OCI-M2 (cell line): ENCODE results near the gene ANKRD18B.
"Not testable (repeated sequence)": the region's sequence is repeated elsewhere in the genome, so short reads cannot be mapped to it uniquely, and the experiment has no call there.

ENCODE experiments used
- DNase-seq: peaks from one replicate; lab custom pipeline; 2025; ENCODE audit not compliant: unreplicated experiment; lab: John Stamatoyannopoulos, UW

The ANKRD18B gene

DNA sequence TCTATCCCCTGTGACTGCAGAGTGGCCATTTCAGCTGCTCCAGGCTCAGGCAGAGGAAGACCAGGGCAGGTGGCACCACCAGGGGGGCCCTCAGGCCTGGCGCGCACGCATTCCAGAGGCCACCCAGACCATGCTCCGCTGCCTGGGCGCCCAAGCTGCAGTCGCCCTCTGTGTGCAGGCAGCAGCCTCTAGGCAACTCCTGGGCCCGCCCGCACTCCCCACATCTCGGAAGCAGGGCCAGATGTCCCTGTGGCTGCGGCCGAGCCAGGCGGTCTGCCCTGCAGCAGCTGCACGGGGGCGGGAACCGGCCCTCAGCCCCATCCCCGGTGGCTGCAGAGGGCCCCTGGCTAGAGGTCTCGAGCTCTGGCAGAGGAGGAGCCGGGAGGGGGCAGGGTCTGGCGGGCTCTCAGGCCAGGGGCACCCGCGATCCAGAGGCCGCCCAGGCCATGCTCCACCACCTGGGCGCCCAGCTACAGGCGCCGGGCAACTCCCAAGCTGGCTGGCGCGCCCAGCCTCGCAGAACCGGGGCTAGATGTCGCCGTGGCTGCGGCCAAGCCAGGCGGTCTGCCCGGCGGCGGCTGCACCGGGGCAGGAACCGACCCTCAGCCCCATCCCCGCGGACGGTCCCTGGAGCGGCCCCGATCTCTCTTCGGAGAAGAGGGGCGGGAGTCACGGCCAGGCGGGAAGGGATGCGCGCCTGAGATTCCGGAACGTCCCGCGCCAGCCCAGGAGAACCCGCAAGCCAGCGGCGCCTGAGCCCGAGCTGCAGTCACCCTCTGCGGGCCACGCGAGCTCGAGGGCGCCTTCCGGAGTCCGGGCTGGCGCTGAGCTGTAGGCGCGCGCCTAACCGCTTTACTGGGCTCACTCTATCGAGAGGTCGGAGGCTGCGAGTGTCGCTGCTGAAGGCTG is at the start of gene ANKRD18B:
ANKRD18B (plus strand) TSS at position 855 of the 909 bp plus-strand sequence. CDS start 239 bp downstream, outside the sequence.
- DNase-seq = not testable (repeated sequence)

DNA sequence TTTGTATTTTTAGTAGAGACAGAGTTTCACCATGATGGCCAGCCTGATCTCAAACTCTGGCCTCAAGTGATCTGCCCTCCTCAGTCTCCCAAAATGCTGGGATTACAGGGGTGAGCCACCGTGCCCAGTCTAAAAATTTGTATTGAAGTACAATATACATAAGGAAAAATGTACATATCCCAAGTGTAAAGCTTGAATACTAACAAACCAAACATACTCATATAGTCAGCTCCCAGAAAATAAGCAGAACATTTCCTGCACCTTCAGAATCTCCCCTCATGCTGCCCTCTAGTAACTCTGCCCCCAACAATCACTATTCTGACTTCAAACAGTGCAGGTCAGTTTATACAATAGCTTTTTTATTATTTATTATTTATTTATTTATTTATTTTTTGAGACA is 48.7 kb upstream of the ANKRD18B start:
- no peak for DNase-seq

DNA sequence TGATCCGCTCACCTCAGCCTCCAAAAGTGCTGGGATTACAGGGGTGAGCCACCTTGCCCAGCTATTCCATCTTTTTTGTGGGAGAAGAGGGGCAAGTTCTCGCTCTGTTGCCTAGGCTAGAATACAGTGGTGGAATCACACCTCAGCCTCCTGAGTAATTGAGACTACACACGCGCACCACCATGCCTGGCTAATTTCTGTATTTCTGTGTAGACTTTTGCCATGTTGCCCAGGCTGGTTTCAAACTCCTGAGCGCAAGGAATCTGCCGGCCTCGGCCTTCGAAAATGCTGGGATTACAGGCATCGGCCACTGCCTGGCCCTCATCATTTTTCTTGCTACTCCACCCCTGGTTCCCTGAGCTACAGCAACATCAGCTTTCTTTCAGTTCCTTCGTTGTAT is 47.5 kb upstream of the ANKRD18B start:
- DNase-seq = no peak

DNA sequence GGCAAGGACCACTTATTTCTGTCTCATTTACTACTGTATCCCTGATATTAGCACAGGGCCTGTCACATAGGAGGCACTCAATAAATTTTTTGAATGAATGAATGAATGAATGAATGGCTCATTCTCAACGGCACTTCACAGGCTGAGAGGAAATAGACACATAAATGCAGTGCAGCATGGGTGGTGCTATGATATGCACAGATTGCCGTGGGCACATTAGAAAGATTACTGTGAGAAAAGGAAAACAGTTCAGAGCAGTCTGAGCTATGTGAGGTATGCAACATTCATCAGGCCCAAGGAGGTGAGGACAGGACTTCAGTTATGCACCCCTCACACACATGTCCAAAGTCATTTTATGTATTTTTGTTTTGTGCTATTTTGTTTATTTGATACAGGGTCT is 43.9 kb upstream of the ANKRD18B start:
- no peak for DNase-seq

DNA sequence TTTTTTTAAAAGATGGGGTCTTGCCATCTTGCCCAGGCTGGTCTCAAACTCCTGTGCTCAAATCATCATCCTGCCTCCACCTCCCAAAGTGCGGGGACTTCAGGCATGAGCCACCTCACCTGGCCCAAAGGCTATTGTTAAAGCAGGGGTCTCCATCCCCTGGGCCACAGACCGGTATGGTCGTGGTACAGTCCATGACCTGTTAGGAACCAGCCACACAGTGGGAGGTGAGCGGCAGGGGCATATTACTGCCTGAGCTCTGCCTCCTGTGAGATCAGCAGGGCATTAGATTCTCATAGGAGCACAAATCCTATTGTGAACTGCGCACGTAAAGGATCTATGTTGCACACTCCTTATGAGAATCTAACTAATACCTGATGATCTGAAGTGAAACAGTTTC is 43.1 kb upstream of the ANKRD18B start:
- DNase-seq = no peak

DNA sequence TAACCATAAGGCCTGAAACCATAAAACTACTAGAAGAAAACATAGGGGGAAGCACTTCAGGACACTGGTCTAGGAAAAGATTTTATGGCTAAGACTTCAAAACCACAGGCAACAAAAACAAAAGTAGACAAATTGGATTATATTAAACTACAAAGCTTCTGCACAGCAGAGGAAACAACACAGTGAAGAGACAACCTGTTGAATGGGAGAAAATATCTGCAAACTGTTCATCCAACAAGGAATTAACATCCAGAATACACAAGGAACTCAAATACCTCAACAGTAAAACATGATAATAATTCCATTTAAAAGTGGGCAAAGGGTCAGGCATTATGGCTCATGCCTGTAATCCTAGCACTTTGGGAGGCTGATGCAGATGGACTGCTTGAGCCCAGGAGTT is 38.7 kb upstream of the ANKRD18B start:
- DNase-seq = not testable (repeated sequence)

DNA sequence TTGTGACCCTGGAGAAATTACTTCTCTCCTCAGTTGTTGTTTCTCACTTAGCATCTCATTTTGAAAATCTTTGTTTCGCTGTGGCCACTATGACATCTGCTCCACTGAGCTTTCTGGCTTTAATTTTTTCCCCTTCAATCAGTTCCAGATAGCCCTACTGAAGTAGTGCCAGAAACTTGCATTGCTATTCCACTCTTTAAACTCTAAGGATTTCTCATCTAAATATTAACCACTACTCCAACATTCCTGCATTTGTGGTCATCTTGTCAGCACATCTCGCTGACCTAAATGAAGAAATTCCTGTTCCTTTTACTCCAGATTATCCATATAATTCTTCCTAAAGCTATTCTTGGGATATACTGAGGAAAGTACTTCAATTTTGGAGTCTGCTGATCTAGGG is 35.0 kb upstream of the ANKRD18B start:
- no peak for DNase-seq

DNA sequence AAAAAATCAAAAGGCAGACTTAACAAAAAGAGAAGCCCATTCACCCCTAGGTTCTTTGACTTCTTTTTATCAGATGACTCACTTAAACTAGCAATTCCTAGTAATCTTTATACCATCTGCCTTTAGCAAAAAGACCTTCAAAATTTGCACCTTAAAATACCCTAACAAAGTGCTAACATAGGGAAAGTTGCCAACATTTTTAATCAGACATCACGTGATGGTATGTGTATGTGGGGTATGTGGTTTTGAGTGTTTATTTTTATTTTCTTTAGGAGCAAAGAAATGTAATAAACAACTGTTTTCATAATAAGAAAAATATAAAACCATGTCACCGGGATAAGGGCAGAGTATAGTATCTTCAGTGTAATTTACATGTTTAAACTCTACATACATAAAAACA is 30.2 kb upstream of the ANKRD18B start:
- DNase-seq = not testable (repeated sequence)

DNA sequence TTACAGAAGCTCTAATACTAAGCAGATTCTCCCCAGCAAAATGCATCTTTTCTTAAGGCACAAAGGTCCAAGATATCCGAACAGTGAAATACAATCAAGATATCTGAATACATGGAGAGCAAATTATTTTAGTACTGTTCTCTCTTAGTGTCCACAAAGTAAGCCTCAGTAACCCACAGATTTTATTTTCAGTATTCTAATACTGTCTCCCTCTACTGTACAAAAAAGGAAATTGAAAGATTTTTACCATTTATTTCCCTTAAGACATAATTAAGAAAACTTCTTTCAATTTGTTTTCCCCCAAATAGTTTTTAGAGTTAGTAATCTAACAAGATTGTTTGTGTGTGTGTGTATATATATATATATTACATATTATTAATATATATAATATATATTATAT is 25.7 kb upstream of the ANKRD18B start:
- no peak for DNase-seq

DNA sequence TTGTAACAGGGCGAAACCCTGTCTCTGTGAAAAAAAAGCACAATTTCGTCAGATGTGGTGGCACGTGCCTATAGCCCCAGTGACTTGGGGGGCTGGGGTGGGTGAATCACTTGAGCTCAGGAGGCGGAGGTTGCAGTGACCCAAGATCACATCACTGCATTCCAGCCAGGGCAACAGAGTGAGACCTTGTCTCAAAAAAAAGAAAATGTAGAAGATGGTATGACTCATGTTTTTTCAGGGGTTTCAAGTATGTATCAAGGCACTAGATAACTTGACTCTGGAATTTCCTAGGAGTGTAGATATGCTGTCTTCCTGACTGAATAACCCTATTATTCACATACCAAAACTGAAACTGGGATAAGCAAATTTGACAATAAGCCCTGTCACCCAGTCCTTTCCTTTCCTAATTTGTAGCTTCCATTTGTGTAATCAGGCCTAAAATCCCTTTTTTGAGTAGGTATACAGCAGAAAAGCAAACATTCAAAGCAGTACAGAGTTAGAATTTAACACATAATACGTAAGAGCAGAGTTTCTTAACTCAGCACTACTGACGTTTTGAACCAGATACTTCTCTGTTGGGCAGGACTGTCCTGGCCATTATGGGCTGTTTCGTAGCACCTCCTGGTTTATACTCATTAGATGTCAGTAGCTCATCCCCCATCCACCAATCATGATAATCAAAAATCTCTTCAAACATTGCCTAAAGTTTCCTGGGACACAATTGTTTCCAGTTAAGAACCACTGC is 17.3 kb upstream of the ANKRD18B start:
- no peak for DNase-seq

DNA sequence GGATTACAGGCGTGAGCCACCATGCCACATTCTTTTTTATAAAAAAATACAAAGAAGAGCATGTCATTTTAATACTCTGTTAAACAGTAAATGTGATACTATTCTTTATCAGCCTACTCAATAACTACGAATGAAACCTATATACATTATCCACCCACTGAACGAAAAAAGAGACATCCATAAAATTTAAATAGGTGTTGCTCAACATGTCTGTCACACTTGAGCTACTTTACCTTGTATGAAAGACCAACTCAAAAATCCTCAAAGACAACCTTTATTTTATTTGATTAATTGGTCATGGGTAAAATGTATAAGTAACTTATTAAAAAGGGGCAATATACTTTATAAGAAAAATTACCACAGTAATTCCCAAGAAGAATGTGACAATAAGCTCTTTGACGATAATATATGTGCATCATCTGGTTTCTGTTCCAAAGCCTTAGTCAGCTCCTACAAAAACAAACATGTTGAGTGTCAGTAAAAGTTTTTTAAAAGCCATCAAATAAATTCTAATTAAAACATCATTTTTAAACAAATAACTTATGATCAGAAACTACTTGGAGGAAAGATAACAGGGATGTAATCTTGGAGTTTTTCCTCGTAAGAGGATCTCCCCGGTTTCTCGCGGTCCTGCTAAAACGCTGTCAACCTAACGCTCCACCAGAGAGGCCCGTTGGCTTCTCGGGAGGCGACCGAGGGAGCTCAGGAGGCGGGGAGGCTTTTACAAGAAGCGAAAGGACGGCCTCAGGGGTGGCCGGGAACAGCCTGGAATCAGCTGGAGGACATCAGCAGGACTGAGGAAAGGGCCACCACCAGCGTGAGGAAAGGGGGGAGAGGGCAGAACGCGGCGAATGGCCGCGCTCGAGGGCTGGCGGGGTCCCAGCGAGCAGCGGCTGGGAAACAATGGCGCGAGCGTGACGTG is 13.5 kb upstream of the ANKRD18B start:
- DNase-seq = no peak

DNA sequence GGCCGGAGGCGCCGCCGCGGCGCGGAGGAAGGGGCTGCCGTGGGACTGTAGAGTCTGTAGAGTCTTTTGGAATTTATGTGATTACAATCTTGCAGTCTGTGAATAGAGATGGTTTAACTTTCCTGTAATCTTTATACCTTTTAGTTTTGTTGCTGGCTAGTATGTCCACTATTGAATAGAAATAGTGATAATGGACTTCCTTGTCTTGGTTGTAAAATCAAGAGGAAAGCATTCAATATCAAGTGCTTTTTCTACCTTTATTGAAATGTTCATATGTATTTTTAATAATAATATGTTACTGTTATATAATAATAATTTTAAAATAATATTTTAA is 12.9 kb upstream of the ANKRD18B start:
- not testable (repeated sequence) for DNase-seq

DNA sequence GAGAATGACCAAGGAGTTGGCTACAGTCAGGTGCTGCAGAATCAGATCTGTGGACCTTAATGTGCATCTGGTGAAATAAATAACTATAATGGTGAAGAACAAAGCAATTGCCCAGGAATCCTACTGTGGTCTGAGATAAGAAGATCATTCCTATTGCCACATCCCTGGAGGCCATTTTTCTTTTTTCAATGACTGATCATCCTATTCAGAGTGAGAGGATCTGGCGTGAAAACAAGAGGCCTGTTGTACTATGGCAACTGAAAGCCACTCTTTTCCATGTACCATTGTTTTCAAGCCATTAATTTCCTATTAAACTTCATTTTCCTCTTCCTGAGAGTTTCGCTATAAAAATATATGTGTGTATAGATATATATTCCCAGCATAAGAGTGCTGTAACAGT is 11.5 kb upstream of the ANKRD18B start:
- DNase-seq = not testable (repeated sequence)

DNA sequence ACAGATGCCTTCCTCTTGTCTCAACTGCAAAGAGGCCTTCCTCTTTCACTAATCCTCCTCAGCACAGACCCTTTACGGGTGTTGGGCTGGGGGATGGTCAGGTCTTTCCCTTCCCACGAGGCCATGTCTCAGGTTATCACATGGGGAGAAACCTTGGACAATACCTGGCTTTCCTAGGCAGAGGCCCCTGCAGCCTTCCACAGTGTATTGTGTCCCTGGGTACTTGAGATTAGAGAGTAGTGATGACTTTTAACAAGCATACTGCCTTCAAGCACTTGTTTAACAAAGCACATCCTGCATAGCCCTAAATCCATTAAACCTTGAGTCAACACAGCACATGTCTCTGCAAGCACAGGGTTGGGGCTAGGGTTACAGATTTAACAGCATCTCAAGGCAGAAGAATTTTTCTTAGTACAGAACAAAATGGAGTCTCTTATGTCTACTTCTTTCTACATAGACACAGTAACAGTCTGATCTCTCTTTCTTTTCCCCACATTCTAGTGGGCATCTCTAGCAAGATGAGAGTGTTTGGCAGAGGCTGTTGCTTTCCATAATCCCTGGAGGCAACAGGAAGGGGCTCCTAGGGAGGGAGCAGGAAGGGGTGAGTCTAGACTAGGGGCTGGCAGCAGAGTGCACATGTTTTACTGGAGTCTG is 8.6 kb upstream of the ANKRD18B start:
- DNase-seq = not testable (repeated sequence)

DNA sequence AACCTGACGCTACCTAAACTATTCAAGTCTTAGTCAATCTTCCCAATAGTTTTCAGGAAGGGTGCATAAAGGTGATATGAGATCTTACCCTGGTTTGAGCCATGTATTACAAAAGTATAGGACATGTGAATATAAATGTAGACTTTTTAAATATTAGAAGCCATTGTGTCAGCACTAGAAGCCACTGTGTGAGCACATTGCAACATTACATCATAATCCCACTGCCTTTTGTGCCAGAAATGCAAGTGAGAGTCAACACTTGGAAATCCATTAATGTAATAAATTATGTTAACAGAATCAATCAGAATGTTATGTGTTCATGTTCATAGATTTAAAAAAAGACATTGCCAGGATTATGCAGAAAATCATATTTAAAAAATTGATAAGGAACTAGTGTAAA is 7.7 kb upstream of the ANKRD18B start:
- not testable (repeated sequence) for DNase-seq

DNA sequence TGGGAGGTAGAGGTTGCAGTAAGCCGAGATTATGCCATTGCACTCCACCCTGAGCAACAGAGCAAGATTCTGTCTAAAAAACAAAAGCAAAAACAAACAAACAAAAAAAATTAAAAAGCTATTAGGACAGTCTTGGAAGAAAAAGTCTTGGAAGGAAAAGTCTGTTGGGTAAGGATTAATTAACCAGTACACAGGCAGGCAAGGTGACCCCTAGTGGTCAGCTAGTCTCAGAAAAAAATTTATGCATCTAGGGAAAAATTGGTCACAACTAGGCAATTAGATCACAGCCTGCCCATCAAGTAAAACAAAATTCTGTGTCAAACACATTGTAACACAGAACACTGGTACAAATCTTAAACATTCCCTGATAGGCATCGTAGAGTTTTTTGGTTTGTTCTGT is 6.7 kb upstream of the ANKRD18B start:
- DNase-seq = no peak

DNA sequence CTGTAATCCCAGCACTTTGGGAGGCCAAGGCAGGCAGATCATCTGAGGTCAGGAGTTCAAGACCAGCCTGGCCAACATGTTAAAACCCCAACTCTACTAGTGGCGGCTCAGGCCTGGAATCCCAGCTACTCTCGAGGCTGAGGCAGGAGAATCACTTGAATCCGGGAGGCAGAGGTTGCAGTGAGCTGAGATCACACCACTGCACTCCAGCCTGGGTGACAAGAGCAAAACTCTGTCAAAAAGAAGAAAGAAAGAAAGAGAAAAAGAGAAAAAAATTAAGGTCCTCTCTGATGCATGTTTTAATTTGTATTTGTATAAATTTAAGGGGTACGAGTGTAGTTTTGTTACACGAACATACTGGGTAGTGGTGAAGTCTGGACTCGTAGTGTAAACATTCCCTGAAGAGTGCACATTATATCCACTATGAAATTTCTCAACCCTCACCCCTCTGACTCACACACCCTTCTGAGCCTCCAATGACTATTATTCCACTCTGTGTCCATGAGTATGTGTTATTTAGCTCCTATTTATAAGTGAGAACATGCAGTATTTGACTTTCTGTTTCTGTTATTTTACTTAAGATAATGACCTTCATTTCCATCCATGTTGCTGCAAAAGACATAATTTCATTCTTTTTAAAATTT is 6.0 kb upstream of the ANKRD18B start:
- DNase-seq = not testable (repeated sequence)

DNA sequence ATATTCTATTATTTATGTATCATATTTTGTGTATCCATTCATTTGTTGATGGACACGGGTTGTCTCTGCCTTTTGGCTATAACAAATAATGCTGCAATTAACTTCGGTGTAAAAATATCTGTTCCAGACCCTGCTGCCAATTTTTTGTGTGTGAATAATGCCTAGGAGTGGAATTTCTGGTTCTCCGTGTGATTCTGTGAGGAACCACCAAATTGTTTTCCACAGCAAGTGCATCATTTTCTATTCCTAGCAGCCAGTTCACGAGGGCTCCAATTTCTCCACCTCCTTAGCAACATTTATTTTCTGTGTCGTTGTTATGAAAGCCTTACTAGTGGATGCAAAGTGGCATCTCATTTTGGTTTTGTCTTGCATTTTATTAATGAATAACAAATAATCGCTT is 2.2 kb upstream of the ANKRD18B start:
- not testable (repeated sequence) for DNase-seq

DNA sequence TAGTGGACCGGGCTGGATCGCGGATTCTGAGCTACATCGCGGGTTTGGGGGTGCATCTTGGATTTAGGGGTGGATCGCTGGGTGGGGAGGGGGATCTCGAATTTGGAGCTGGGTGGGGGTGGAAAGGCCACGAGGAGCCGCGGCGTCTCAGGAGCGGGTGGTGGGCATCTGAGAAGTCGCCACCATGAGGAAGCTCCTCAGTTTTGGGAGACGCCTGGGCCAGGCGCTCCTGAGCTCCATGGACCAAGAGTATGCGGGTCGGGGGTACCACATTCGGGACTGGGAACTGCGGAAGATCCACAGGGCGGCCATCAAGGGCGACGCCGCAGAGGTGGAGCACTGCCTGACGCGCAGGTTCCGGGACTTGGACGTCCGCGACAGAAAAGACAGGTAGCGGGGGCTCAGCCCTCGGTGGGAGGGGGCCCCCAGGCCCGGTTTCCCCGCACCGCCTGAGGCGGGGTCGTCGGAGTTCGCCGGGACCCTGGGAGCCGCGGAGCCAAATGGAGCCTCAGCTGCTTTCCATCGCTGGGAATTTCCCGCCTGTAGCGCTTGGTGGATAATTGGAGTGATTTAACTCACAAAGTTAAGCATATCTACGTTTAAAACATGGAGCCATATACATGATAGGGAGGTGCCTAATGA is 376 bp downstream of the ANKRD18B start:
- DNase-seq = no peak

DNA sequence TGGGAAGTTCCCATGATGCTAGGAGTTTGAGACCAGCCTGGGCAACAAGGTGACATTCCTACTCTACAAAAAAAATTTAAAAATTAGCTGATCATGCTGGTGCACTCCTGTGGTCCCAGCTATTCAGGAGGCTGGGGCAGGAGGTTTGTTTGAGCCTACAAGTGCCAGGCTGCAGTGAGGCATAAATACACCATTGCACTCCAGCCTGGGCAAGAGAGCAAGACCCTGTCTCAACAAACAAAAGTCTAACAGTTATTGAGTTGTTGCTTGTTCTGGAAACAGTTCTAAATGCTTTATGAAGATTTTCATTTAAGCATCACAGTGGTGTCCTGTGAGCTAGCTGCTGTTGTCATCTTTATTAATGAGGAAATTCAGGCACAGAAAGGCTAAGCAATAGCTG is 4.0 kb downstream of the ANKRD18B start:
- not testable (repeated sequence) for DNase-seq
